ENCODE measurements around the gene NFIX. TPM values are rescaled to one million over a fixed set of nuclear protein-coding genes. Genes with fewer than 3 reads are reported as not detected.
"Not testable (repeated sequence)": the region's sequence is repeated elsewhere in the genome, so short reads cannot be mapped to it uniquely, and the experiment has no call there.

The NFIX gene
- total and polyA plus RNA-seq, 12 donors: 16.8 to 162 (median 138) TPM

GRCh38 chr19:12949363-12950283 lies 45.7 kb upstream of the NFIX start:
- WGBS, 2 donors: 79 to 80% methylated on average over 16 of the region's 16 CpGs
- TF ChIP-seq CTCF (IDR thresholded peaks at IDR 0.05): no peak
- intact Hi-C loops (cut with DNase I): no loop called here
- Histone ChIP-seq H3K27ac (peak overlapping the region in 1 of 10 donors; percentile 26), H3K36me3 (peaks cover 4 to 84% (median 53%) of the 10 kb centered on the region in 9 donors), H3K4me3 (no peak overlapping the region), H3K27me3 (no peaks in the 10 kb centered on the region), H3K4me1 (peaks cover 23 to 72% (median 40%) of the 10 kb centered on the region in 9 donors), H3K9me3 (no peaks in the 10 kb centered on the region)
- ATAC-seq (no peak), DNase-seq (no peak)

- ATAC-seq; H3K9me3 ChIP-seq; DNase-seq; H3K4me3 ChIP-seq; intact Hi-C loops (cut with DNase I); H3K27me3 ChIP-seq: not testable (repeated sequence)
- 93% methylated on average over 6 of the region's 6 CpGs for WGBS, 2 donors
- Histone ChIP-seq H3K4me1 (peaks cover 20 to 74% (median 49%) of the 10 kb centered on the region in 9 donors), H3K27ac (peak overlapping the region in 6 of 10 donors; percentile 18 to 91 (median 70)), H3K36me3 (peaks cover 4 to 83% (median 51%) of the 10 kb centered on the region in 9 donors)
These were observed 43.2 kb upstream of the NFIX start for GRCh38 chr19:12952050-12952449.

GRCh38 chr19:12952488-12953137 lies 42.7 kb upstream of the NFIX start:
- intact Hi-C loops (cut with DNase I): no loop called here
- no peak overlapping the region for H3K4me3 ChIP-seq
- WGBS, 2 donors: 37 to 47% methylated on average over 12 of the region's 12 CpGs
- H3K36me3 ChIP-seq: peaks cover 4 to 78% (median 51%) of the 10 kb centered on the region in 9 donors
- peak overlapping the region in 9 of 10 donors; percentile 18 to 91 (median 61) for H3K27ac ChIP-seq
- H3K27me3 ChIP-seq: no peaks in the 10 kb centered on the region
- no peaks in the 10 kb centered on the region for H3K9me3 ChIP-seq
- peaks cover 19 to 70% (median 48%) of the 10 kb centered on the region in 9 donors for H3K4me1 ChIP-seq
- no peak for TF ChIP-seq CTCF (IDR thresholded peaks at IDR 0.05)
- DNase-seq (no peak), ATAC-seq (peak in 2 of 8 donors; percentile 5 to 9)

- Histone ChIP-seq H3K4me1 (peaks cover 19 to 68% (median 48%) of the 10 kb centered on the region in 9 donors), H3K27me3 (no peaks in the 10 kb centered on the region), H3K4me3 (no peak overlapping the region), H3K36me3 (peaks cover 4 to 71% (median 48%) of the 10 kb centered on the region in 9 donors), H3K9me3 (no peaks in the 10 kb centered on the region), H3K27ac (peak overlapping the region in 8 of 10 donors; percentile 18 to 91 (median 64))
- no peak for TF ChIP-seq CTCF (IDR thresholded peaks at IDR 0.05)
- DNase-seq (peak in 1 of 2 donors; percentile 35), ATAC-seq (peak in 3 of 8 donors; percentile 24 to 57 (median 55))
- intact Hi-C loops (cut with DNase I): no loop called here
- WGBS, 2 donors: 26 to 28% methylated on average over 11 of the region's 11 CpGs
These were observed 42.0 kb upstream of the NFIX start for GRCh38 chr19:12953138-12953798.

Data from heart right ventricle (tissue), 16 donors.